ENCODE results near the gene TBC1D17.

DNA sequence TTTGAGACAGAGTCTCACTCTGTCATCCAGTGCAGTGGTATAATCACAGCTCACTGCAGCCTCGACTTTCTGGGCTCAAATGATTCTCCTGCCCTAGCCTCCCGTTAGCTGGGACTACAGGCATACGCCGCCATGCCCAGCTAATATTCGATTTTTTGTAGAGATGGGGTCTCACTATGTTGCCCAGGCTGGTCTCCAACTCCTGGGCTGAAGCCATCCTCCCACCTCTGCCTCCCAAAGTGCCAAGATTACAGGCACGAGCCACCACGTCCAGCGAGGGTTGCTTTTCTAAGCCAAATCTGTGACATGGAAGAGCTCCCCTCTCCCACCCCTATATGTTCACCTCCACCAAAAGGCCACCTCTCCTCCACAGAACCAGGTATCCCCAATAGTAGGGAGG lies 40.6 kb downstream of the TBC1D17 start:
- TF ChIP-seq, protein P1, sequence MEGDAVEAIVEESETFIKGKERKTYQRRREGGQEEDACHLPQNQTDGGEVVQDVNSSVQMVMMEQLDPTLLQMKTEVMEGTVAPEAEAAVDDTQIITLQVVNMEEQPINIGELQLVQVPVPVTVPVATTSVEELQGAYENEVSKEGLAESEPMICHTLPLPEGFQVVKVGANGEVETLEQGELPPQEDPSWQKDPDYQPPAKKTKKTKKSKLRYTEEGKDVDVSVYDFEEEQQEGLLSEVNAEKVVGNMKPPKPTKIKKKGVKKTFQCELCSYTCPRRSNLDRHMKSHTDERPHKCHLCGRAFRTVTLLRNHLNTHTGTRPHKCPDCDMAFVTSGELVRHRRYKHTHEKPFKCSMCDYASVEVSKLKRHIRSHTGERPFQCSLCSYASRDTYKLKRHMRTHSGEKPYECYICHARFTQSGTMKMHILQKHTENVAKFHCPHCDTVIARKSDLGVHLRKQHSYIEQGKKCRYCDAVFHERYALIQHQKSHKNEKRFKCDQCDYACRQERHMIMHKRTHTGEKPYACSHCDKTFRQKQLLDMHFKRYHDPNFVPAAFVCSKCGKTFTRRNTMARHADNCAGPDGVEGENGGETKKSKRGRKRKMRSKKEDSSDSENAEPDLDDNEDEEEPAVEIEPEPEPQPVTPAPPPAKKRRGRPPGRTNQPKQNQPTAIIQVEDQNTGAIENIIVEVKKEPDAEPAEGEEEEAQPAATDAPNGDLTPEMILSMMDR (conservative IDR thresholded peaks at IDR 0.05), result no peak
- no peak for TF ChIP-seq EZH2 (IDR thresholded peaks at IDR 0.05; ENCODE audit: low read depth)
